Endothelial cell (in vitro differentiated cells): Measurements from ENCODE around the gene AKR7A3. TPM values are rescaled to one million over a fixed set of nuclear protein-coding genes. Genes with fewer than 3 reads are reported as not detected.
"Not testable (repeated sequence)": the region's sequence is repeated elsewhere in the genome, so short reads cannot be mapped to it uniquely, and the experiment has no call there.

Experiments
- DNase-seq: peaks from one replicate; pipeline ENCODE4 v3.0.0; 2021; ENCODE audit warnings: low spot score
- H3K27ac Mint-ChIP-seq: one replicate; pipeline ENCODE4 v1.8.0; 2021; ENCODE audit warnings: mixed read lengths, inconsistent platforms; ENCODE audit not compliant: unreplicated experiment
- H3K27me3 Mint-ChIP-seq: one replicate; pipeline ENCODE4 v1.8.0; 2021; ENCODE audit warnings: mild to moderate bottlenecking, moderate library complexity, mixed read lengths, inconsistent platforms; ENCODE audit not compliant: unreplicated experiment
- H3K36me3 Mint-ChIP-seq: one replicate; pipeline ENCODE4 v1.8.0; 2021; ENCODE audit warnings: mild to moderate bottlenecking, low read depth, mixed read lengths, inconsistent platforms; ENCODE audit not compliant: unreplicated experiment
- H3K4me1 Mint-ChIP-seq: one replicate; pipeline ENCODE4 v1.8.0; 2021; ENCODE audit warnings: mild to moderate bottlenecking, mixed read lengths, inconsistent platforms; ENCODE audit not compliant: unreplicated experiment
- H3K4me3 Mint-ChIP-seq: one replicate; pipeline ENCODE4 v1.8.0; 2021; ENCODE audit warnings: mild to moderate bottlenecking, mixed read lengths, inconsistent platforms; ENCODE audit not compliant: unreplicated experiment
- H3K9me3 Mint-ChIP-seq: one replicate; pipeline ENCODE4 v1.8.0; 2021; ENCODE audit warnings: mixed read lengths, inconsistent platforms; ENCODE audit not compliant: unreplicated experiment
- total RNA-seq: library from RNA; stranded (reverse); fragmentation: NEBNext Ultra II Directional; extraction: Animal tissue kit (Norgen Biotek cat#: 25700); gene quantifications from one replicate; pipeline ENCODE4 v1.2.1, GENCODE V29; 2021; ENCODE audit not compliant: unreplicated experiment
- TF ChIP-seq, protein P1 (sequence below): fragments of 200-600 bp; sonication (generic); IDR thresholded peaks from one replicate; pipeline ENCODE4 v1.5.0; 2021; ENCODE audit warnings: antibody characterized with exemption; ENCODE audit not compliant: unreplicated experiment

The AKR7A3 gene
- total RNA-seq, 1 donor from 2014 or later = 1.1 TPM

- H3K4me3 Mint-ChIP-seq = peak overlapping the region; percentile 52
- no peak overlapping the region for H3K27ac Mint-ChIP-seq
- peaks cover 44% of the 10 kb centered on the region for H3K36me3 Mint-ChIP-seq
- peaks cover 12% of the 10 kb centered on the region for H3K27me3 Mint-ChIP-seq
- TF ChIP-seq, protein P1, sequence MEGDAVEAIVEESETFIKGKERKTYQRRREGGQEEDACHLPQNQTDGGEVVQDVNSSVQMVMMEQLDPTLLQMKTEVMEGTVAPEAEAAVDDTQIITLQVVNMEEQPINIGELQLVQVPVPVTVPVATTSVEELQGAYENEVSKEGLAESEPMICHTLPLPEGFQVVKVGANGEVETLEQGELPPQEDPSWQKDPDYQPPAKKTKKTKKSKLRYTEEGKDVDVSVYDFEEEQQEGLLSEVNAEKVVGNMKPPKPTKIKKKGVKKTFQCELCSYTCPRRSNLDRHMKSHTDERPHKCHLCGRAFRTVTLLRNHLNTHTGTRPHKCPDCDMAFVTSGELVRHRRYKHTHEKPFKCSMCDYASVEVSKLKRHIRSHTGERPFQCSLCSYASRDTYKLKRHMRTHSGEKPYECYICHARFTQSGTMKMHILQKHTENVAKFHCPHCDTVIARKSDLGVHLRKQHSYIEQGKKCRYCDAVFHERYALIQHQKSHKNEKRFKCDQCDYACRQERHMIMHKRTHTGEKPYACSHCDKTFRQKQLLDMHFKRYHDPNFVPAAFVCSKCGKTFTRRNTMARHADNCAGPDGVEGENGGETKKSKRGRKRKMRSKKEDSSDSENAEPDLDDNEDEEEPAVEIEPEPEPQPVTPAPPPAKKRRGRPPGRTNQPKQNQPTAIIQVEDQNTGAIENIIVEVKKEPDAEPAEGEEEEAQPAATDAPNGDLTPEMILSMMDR = no peak
- H3K9me3 Mint-ChIP-seq = no peaks in the 10 kb centered on the region
- no peak for DNase-seq
- peaks cover 9% of the 10 kb centered on the region for H3K4me1 Mint-ChIP-seq
These were observed 19.4 kb upstream of the AKR7A3 start for GRCh38 chr1:19307794-19308508.

GRCh38 chr1:19306941-19307340 lies 18.4 kb upstream of the AKR7A3 start:
- TF ChIP-seq, protein P1 = no peak
- Mint-ChIP-seq H3K36me3 (peaks cover 44% of the 10 kb centered on the region), H3K4me1 (peaks cover 6% of the 10 kb centered on the region), H3K27ac (no peak overlapping the region), H3K27me3 (peaks cover 12% of the 10 kb centered on the region), H3K4me3 (no peak overlapping the region), H3K9me3 (no peaks in the 10 kb centered on the region)
- DNase-seq = no peak

GRCh38 chr1:19305880-19306279 lies 17.3 kb upstream of the AKR7A3 start:
- TF ChIP-seq, protein P1 = no peak
- Mint-ChIP-seq H3K27me3 (peaks cover 8% of the 10 kb centered on the region), H3K4me3 (no peak overlapping the region), H3K36me3 (peaks cover 44% of the 10 kb centered on the region), H3K4me1 (peaks cover under 1% of the 10 kb centered on the region), H3K9me3 (no peaks in the 10 kb centered on the region), H3K27ac (no peak overlapping the region)
- no peak for DNase-seq

DNA sequence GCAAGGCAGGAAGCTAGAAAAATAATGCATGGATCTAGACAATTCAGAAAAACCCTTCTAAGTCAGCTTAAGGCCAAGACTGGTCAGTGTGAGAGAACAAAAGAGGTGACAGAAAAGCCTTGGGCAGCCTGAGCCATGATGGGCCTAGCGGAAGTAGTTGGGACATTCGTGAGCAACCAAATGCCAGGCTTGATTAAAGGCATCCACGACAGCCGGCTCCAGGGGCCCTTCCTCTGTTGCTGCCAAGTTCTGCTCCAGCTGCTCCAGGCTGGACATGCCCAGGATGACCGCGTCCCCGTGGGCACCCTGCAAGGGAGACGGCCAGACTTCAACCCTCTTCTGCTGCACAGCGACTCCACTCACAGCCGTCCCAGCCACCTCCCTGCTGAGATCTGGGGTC lies 15.5 kb upstream of the AKR7A3 start:
- H3K27me3 Mint-ChIP-seq = not testable (repeated sequence)

DNA sequence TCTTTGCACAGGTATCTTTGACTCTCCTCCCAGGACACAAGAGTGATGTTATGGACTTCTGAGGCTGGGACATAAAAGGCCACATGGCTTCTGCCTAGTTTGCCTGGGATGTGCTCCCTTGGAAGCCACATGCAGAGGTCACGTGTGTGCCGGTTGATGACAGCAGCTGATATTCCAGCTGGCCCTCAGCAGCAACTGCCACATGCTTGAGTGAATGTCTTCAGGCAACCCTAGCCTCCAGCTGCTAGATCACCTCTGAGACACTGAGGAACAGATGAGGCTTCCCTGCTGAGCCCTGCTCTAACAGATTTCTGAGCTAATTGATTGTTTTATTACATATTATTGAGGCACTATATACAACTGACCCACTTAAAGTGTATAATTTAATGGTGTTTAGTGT lies 11.6 kb upstream of the AKR7A3 start:
- no peak for DNase-seq
- no peak overlapping the region for H3K4me3 Mint-ChIP-seq
- H3K27me3 Mint-ChIP-seq = peaks cover 2% of the 10 kb centered on the region
- H3K4me1 Mint-ChIP-seq = no peaks in the 10 kb centered on the region
- H3K27ac Mint-ChIP-seq = no peak overlapping the region
- peaks cover 24% of the 10 kb centered on the region for H3K36me3 Mint-ChIP-seq
- peaks cover 3% of the 10 kb centered on the region for H3K9me3 Mint-ChIP-seq
- TF ChIP-seq, protein P1 = no peak

More for the DNA sequence above, 15.5 kb upstream of the AKR7A3 start:
- H3K27ac Mint-ChIP-seq, DNase-seq, H3K9me3 Mint-ChIP-seq, H3K4me1 Mint-ChIP-seq: not testable (repeated sequence)
- Mint-ChIP-seq H3K36me3 (peaks cover 44% of the 10 kb centered on the region), H3K4me3 (peak overlapping the region; percentile 26)
